Left lung (tissue), 10 donors: Measurements from ENCODE around the gene DDHD1. TPM values are rescaled to one million over a fixed set of nuclear protein-coding genes. Genes with fewer than 3 reads are reported as not detected.

ENCODE experiments used
- ATAC-seq: fragments of 200-7000 bp; cut with Tn5 transposase; one replicate; pipeline ENCODE4 v1.9.1; 2020; ENCODE audit warnings: moderate library complexity
- DNase-seq, 4 donors: peaks; one replicate each; pipeline ENCODE4 v3.0.0-alpha.2; 2013 to 2020
- H3K27ac ChIP-seq, 2 donors: fragments of 200-600 bp; sonication (generic) in 1 of 2; one replicate each; pipeline versions ENCODE4 v1.5.0 to v1.8.0; 2020 to 2021
- H3K27me3 ChIP-seq, 2 donors: fragments of 200-600 bp; sonication (generic) in 1 of 2; one replicate each; pipeline versions ENCODE4 v1.5.0 to v1.8.0; 2020 to 2021
- H3K36me3 ChIP-seq, 2 donors: fragments of 200-600 bp; sonication (generic) in 1 of 2; one replicate each; pipeline versions ENCODE4 v1.5.0 to v1.8.0; 2020 to 2021
- H3K4me1 ChIP-seq, 2 donors: fragments of 200-600 bp; one replicate each; pipeline ENCODE4 v1.8.0; 2021
- H3K4me3 ChIP-seq, 2 donors: fragments of 200-600 bp; sonication (generic) in 1 of 2; one replicate each; pipeline versions ENCODE4 v1.5.0 to v1.8.0; 2020 to 2021; ENCODE audit warnings: mild to moderate bottlenecking in 1 of 2
- H3K9me3 ChIP-seq, 2 donors: fragments of 200-600 bp; sonication (generic) in 1 of 2; one replicate each; pipeline versions ENCODE4 v1.5.0 to v1.8.0; 2020 to 2021
- CTCF ChIP-seq, 2 donors: fragments of 200-600 bp; sonication (generic) in 1 of 2; IDR thresholded peaks; one replicate each; pipeline versions ENCODE4 v1.5.0 to v1.8.0; 2021; ENCODE audit warnings: antibody characterized with exemption in 2 of 2
- intact Hi-C, 2 donors: fragments of 100-400 bp; cut with DNase I; formaldehyde crosslinking; loops; one replicate each; pipeline versions ENCODE4 v1.11.2 to v1.14.2; 2022
- polyA plus RNA-seq, 6 donors: library from polyadenylated mRNA; unstranded; fragments of 120-200 nt; gene quantifications; one replicate each; pipeline ENCODE4 v1.2.1, GENCODE V29; 2013; ENCODE audit not compliant: insufficient read length in 6 of 6
- total RNA-seq, 2 donors: library from RNA; stranded (reverse); fragmentation: NEBNext Ultra II Directional; extraction: Animal tissue kit (Norgen Biotek cat#: 25700); gene quantifications; one replicate each; pipeline ENCODE4 v1.2.1, GENCODE V29; 2021
- donor health status: DM: no; HTN: yes; CAD: no.
- donor health status: DM: no; HTN: no; CAD: no.

Gene DDHD1
- total and polyA plus RNA-seq, 8 donors, result 13.2 to 22.7 (median 21.1) TPM

GRCh38 chr14:53113989-53114388, 39.1 kb downstream of the DDHD1 start:
- TF ChIP-seq CTCF (IDR thresholded peaks at IDR 0.05), result no peak
- Histone ChIP-seq H3K4me1 (peaks cover 0 to 8% of the 10 kb centered on the region in 2 donors), H3K4me3 (no peak overlapping the region), H3K36me3 (no peaks in the 10 kb centered on the region), H3K27me3 (no peaks in the 10 kb centered on the region), H3K9me3 (peaks cover 0 to 3% of the 10 kb centered on the region in 2 donors), H3K27ac (no peak overlapping the region)
- intact Hi-C loops, result no loop called here
- DNase-seq (no peak), ATAC-seq (no peak)

DNA sequence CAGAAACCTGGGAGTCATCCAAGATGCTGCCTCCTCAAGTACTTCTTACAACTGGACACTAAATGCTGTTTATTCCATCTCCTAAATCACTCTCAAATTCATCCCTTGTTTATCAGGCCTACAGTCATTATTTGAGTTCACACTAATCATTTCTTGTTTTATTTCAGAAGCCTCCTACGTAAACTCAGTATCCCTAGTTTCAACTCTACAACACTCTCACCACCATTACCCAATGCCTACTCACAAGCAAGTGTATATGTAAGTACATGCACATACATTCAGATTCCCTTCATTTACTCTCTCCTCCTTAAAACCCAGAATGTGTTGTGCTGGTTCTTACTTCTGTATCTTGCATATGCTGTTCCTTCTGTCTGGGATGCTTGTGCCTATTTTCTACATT, 43.0 kb downstream of the DDHD1 start:
- Histone ChIP-seq H3K4me3 (no peak overlapping the region), H3K4me1 (peaks cover 0 to 8% of the 10 kb centered on the region in 2 donors), H3K27ac (no peak overlapping the region), H3K27me3 (no peaks in the 10 kb centered on the region), H3K36me3 (no peaks in the 10 kb centered on the region), H3K9me3 (peaks cover 0 to 12% of the 10 kb centered on the region in 2 donors)
- no peak for DNase-seq
- intact Hi-C loops, result no loop called here
- no peak for TF ChIP-seq CTCF (IDR thresholded peaks at IDR 0.05)
- no peak for ATAC-seq

GRCh38 chr14:53109105-53110041, 43.8 kb downstream of the DDHD1 start:
- no peaks in the 10 kb centered on the region for H3K27me3 ChIP-seq
- no peak for ATAC-seq
- peaks cover 0 to 12% of the 10 kb centered on the region in 2 donors for H3K9me3 ChIP-seq
- TF ChIP-seq CTCF (IDR thresholded peaks at IDR 0.05), result no peak
- H3K36me3 ChIP-seq, result no peaks in the 10 kb centered on the region
- no peak for DNase-seq
- H3K27ac ChIP-seq, result peak overlapping the region; percentile 28 to 59
- intact Hi-C loops, result no loop called here
- H3K4me1 ChIP-seq, result peaks cover 0 to 8% of the 10 kb centered on the region in 2 donors
- H3K4me3 ChIP-seq, result peak overlapping the region; percentile 12 to 18

DNA sequence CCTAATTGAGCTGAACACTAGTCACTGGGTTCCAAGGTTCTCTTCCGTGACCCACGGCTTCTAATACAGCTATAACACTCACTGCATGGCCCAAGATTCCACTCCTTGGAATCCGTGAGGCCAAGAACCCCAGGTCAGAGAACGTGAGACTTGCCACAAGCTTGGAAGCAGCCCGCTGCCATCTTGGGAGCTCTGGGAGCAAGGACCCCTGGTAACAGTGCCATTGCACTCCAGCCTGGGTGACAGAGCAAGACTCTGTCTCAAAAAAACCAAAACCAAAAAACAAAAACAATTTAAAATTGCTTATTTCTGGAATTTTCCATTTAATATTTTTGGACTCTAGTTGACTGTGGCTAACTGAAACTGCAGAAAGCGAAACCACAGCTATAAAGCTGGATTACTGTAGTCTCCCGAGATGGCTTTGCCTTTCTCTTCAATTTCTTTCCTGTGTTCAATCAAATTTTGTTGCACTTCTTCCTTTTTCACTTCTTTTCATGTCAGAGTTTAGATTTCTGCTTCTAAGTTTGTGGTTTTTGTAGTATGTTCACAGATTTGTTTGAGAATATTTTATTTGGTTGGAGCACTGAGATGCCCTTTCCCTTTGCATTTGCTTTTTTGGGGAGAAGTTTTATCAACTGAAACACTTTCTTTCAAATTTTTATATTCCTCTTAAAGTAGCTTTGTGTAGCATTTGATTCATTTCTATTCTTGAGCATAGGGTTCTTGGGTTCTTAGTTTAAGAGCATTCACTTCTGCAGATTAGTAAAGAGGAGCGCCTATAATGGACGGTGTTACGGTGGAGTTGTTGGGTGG, 44.6 kb downstream of the DDHD1 start:
- Histone ChIP-seq H3K4me3 (peak overlapping the region; percentile 12 to 18), H3K27ac (peak overlapping the region; percentile 28 to 59), H3K9me3 (peaks cover 0 to 12% of the 10 kb centered on the region in 2 donors), H3K27me3 (no peaks in the 10 kb centered on the region), H3K4me1 (peaks cover 0 to 8% of the 10 kb centered on the region in 2 donors), H3K36me3 (no peaks in the 10 kb centered on the region)
- TF ChIP-seq CTCF (IDR thresholded peaks at IDR 0.05), result no peak
- DNase-seq, result no peak
- intact Hi-C loops, result no loop called here
- ATAC-seq, result peak; percentile 51

- DNase-seq (no peak), ATAC-seq (no peak)
- Histone ChIP-seq H3K9me3 (peaks cover 0 to 12% of the 10 kb centered on the region in 2 donors), H3K27ac (no peak overlapping the region), H3K4me1 (peaks cover 0 to 8% of the 10 kb centered on the region in 2 donors), H3K36me3 (no peaks in the 10 kb centered on the region), H3K27me3 (no peaks in the 10 kb centered on the region), H3K4me3 (no peak overlapping the region)
- intact Hi-C loops, result no loop called here
- no peak for TF ChIP-seq CTCF (IDR thresholded peaks at IDR 0.05)
Observed at GRCh38 chr14:53106768-53107167, 46.4 kb downstream of the DDHD1 start.
